Measurements from ENCODE around the gene GSC2. TPM values are rescaled to one million over a fixed set of nuclear protein-coding genes. Genes with fewer than 3 reads are reported as not detected.

GSC2 gene
- total and polyA plus RNA-seq, 2 of the 8 experiments (the other 6 are each of a cell fraction or from before 2014, with no cell fraction given) = 0.17 to 0.48 TPM

DNA sequence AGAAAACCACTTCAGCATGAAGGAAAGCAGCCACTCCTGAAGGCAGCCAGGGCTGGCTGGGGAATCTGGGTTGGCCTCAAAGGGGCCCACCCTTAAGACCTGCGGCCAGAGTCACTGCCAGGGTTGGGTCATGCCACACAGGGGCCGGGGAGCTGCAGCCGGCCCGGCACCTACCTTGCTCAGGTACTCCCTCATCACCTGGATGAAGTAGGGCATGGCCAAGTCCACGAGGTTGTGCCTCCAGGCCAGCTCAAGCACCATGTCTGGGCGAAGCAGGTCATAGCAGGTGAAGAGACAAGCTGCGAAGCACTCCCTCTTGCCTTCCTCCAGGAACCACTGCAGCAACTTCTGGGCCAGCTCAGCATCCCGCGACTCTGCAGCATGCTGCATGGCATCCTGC lies 33.1 kb upstream of the GSC2 start (continued):
- TF ChIP-seq CHD7 (IDR thresholded peaks at IDR 0.05; ENCODE audit: insufficient replicate concordance, low read length) (no peak), POLR2AphosphoS5 (IDR thresholded peaks at IDR 0.05; ENCODE audit: low read depth, low read length) (no peak), RNF2 (IDR thresholded peaks at IDR 0.05; ENCODE audit: borderline replicate concordance, low read depth, low read length, missing control alignments, poor library complexity, severe bottlenecking) (no peak), RBBP5 (IDR thresholded peaks at IDR 0.05; ENCODE audit: borderline replicate concordance, low read depth, low read length) (no peak), EZH2 (IDR thresholded peaks at IDR 0.05; ENCODE audit: low read depth, low read length, severe bottlenecking) (no peak), CREB1 (IDR thresholded peaks at IDR 0.05) (no peak), POU5F1 (IDR thresholded peaks at IDR 0.05; ENCODE audit: low read depth, low read length) (no peak), SIRT6 (IDR thresholded peaks at IDR 0.05; ENCODE audit: low read length) (no peak), CTBP2 (IDR thresholded peaks at IDR 0.05; ENCODE audit: borderline replicate concordance, insufficient read depth, insufficient read length, low read length) (no peak), SIN3A (conservative IDR thresholded peaks at IDR 0.05 in 1 of 2, IDR thresholded peaks at IDR 0.05 in 1 of 2; ENCODE audit: low read depth in 1 of 2, low read length in 2 of 2) (no peak), RXRA (IDR thresholded peaks at IDR 0.05; ENCODE audit: insufficient read depth, low read depth, low read length) (no peak)

All from H1 (cell line).